ENCODE data around the gene SH3BGR.

DNA sequence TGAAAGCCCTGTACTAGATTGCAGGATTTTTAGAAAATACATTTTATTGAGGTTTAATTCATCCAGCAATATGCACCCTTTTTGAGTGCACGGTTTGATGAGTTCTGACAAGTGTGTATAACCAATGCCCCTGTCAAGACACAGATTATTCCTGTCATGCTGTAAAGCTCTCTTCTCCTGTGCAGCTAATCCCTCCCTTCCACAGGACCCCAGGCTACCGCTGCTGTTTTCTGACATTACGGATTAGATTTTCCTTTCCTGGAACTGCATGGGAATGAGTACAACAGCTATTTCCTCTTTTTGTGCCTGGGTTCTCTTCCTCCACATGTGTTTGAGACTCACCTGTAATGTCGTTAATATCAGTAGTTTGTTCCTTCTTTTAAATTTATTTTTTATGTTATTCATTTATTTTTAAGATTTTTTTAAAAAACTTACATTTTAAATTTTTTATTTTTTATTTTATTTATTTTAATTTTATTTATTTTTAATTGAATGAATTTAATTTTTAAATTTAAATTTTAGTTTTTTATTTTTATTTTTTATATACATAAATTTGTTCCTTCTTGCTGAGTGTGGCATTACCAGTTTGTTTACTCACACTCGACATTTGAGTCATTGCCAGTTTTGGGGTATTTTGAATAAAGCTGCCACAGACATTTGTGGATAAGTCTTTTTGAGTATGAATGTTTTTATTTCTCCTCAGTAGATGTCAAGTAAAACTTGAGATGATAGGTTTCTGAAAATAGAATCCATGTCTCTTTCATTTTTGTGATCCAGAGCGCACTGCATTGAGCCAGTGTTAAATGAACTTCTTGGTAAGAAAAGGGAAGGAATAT lies 82.0 kb downstream of the SH3BGR start:
- TF ChIP-seq POLR2AphosphoS5 (IDR thresholded peaks at IDR 0.05) (no peak), POLR2A (IDR thresholded peaks at IDR 0.05) (no peak)
- TF ChIP-seq, protein P1, sequence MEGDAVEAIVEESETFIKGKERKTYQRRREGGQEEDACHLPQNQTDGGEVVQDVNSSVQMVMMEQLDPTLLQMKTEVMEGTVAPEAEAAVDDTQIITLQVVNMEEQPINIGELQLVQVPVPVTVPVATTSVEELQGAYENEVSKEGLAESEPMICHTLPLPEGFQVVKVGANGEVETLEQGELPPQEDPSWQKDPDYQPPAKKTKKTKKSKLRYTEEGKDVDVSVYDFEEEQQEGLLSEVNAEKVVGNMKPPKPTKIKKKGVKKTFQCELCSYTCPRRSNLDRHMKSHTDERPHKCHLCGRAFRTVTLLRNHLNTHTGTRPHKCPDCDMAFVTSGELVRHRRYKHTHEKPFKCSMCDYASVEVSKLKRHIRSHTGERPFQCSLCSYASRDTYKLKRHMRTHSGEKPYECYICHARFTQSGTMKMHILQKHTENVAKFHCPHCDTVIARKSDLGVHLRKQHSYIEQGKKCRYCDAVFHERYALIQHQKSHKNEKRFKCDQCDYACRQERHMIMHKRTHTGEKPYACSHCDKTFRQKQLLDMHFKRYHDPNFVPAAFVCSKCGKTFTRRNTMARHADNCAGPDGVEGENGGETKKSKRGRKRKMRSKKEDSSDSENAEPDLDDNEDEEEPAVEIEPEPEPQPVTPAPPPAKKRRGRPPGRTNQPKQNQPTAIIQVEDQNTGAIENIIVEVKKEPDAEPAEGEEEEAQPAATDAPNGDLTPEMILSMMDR (IDR thresholded peaks at IDR 0.05) = no peak

Data from breast epithelium (tissue), 3 donors.